SK-N-SH (cell line): ENCODE measurements around the gene LMAN1L. TPM values are rescaled to one million over a fixed set of nuclear protein-coding genes. Genes with fewer than 3 reads are reported as not detected.

Experiments used
- CTCF ChIA-PET: fragments of 300-600, 350-600 bp; formaldehyde crosslinking; extraction: SDS; loops from one replicate; lab custom pipeline; 2021; lab: Yijun Ruan, JAX
- POLR2A ChIA-PET: fragments of 350-600 bp; sonication (Branson Sonifier 250); formaldehyde crosslinking; extraction: SDS; loops from one replicate; lab custom pipeline; 2020; ENCODE audit warnings: antibody characterized with exemption, inconsistent platforms; lab: Yijun Ruan, JAX
- DNase-seq: peaks from one replicate; pipeline ENCODE4 v3.0.0; 2012
- H2AFZ ChIP-seq: fragments of 200-600 bp; sonication (generic); 2 replicates; pipeline ENCODE4 v1.8.1; 2016; ENCODE audit warnings: antibody characterized with exemption, mild to moderate bottlenecking, low read depth
- H3F3A ChIP-seq: fragments of 200-600 bp; sonication (generic); replicated peaks from 2 replicates; pipeline ENCODE3; 2016; ENCODE audit warnings: antibody characterized with exemption, mild to moderate bottlenecking; ENCODE audit not compliant: insufficient read depth
- H3K27ac ChIP-seq, 2 experiments: fragments of 200-500 bp in 1 of 2; fragments of 200-600 bp in 1 of 2; sonication (Bioruptor generic) in 1 of 2; sonication (generic), shearing (Covaris generic) in 1 of 2; 2 replicates each; pipeline versions ENCODE4 v1.5.1 to v1.6.1; 2014 to 2016; ENCODE audit warnings: low read depth in 2 of 2, inconsistent platforms in 1 of 2, low read length in 1 of 2, mild to moderate bottlenecking in 1 of 2, mixed read lengths in 1 of 2
- H3K27me3 ChIP-seq: fragments of 200-600 bp; sonication (generic), shearing (Covaris generic); 2 replicates; pipeline ENCODE4 v1.6.1; 2016; ENCODE audit warnings: mixed run types; ENCODE audit not compliant: insufficient read depth
- H3K36me3 ChIP-seq, 2 experiments: fragments of 200-500 bp in 1 of 2; fragments of 200-600 bp in 1 of 2; sonication (Bioruptor generic) in 1 of 2; sonication (generic) in 1 of 2; replicated peaks in 1 of 2; 2 replicates each; pipeline versions ENCODE3 to v1.5.1; 2014 to 2016; ENCODE audit warnings: low read length in 1 of 2, mild to moderate bottlenecking in 1 of 2; ENCODE audit not compliant: insufficient read depth in 2 of 2, control insufficient read depth in 1 of 2
- H3K4me1 ChIP-seq, 2 experiments: fragments of 200-500 bp in 1 of 2; fragments of 200-600 bp in 1 of 2; sonication (Bioruptor generic) in 1 of 2; sonication (generic), shearing (Covaris generic) in 1 of 2; 2 replicates each; pipeline versions ENCODE4 v1.5.1 to v1.6.1; 2014 to 2016; ENCODE audit warnings: low read depth in 1 of 2, low read length in 1 of 2, mixed run types in 1 of 2; ENCODE audit not compliant: insufficient read depth in 2 of 2, control insufficient read depth in 1 of 2
- H3K4me2 ChIP-seq: fragments of 200-600 bp; sonication (generic), shearing (Covaris generic); 2 replicates; pipeline ENCODE4 v1.6.1; 2017; ENCODE audit warnings: mixed run types
- H3K4me3 ChIP-seq, 2 experiments: fragments of 200-500 bp in 1 of 2; fragments of 200-600 bp in 1 of 2; sonication (Bioruptor generic) in 1 of 2; sonication (generic), shearing (Covaris generic) in 1 of 2; 2 replicates each; pipeline versions ENCODE4 v1.5.1 to v1.8.1; 2014 to 2016; ENCODE audit warnings: low read depth in 2 of 2, inconsistent platforms in 1 of 2, low read length in 1 of 2, mild to moderate bottlenecking in 1 of 2, mixed read lengths in 1 of 2, moderate library complexity in 1 of 2
- H3K79me2 ChIP-seq: fragments of 200-600 bp; sonication (generic); 2 replicates; pipeline ENCODE4 v1.8.1; 2017; ENCODE audit warnings: mild to moderate bottlenecking; ENCODE audit not compliant: insufficient read depth
- H3K9ac ChIP-seq: fragments of 200-600 bp; sonication (generic); 2 replicates; pipeline ENCODE4 v1.6.1; 2017; ENCODE audit warnings: mixed run types
- H3K9me2 ChIP-seq: fragments of 200-600 bp; sonication (generic); 2 replicates; pipeline ENCODE4 v1.6.1; 2017; ENCODE audit warnings: mixed run types
- H3K9me3 ChIP-seq: fragments of 200-600 bp; sonication (generic); 2 replicates; pipeline ENCODE4 v1.6.1; 2017; ENCODE audit warnings: mixed run types, mild to moderate bottlenecking, moderate library complexity
- H4K20me1 ChIP-seq: fragments of 200-600 bp; sonication (generic); 2 replicates; pipeline ENCODE4 v1.6.1; 2017; ENCODE audit warnings: mild to moderate bottlenecking, mixed run types; ENCODE audit not compliant: insufficient read depth
- CHD2 ChIP-seq: fragments of 150-350 bp; IDR thresholded peaks from 2 replicates; pipeline ENCODE4 v1.6.1; 2018; ENCODE audit warnings: low read length; ENCODE audit not compliant: partially characterized antibody
- CTCF ChIP-seq: fragments of 200-600 bp; sonication (generic); IDR thresholded peaks from 2 replicates; pipeline ENCODE4 v1.6.1; 2017; ENCODE audit warnings: antibody characterized with exemption, mild to moderate bottlenecking, moderate library complexity
- EP300 ChIP-seq, 2 experiments: IDR thresholded peaks; 2 replicates each; pipeline versions ENCODE4 v1.4.0 to v1.6.1; 2012; ENCODE audit warnings: borderline replicate concordance in 1 of 2, low read depth in 1 of 2, low read length in 1 of 2
- EZH2phosphoT487 ChIP-seq: fragments of 200-600 bp; sonication (generic); IDR thresholded peaks from 2 replicates; pipeline ENCODE4 v1.6.1; 2017; ENCODE audit warnings: low read depth, mixed run types, mild to moderate bottlenecking, antibody characterized with exemption, moderate library complexity, borderline replicate concordance
- FOXJ3 ChIP-seq: sonication (generic); formaldehyde crosslinking; IDR thresholded peaks from 2 replicates; pipeline ENCODE4 v1.5.1; 2020; ENCODE audit warnings: mild to moderate bottlenecking, missing genetic modification reagents
- IRF3 ChIP-seq: fragments of 150-350 bp; IDR thresholded peaks from 2 replicates; pipeline ENCODE4 v1.6.1; 2016; ENCODE audit warnings: mild to moderate bottlenecking, low read depth, low read length
- MAX ChIP-seq: IDR thresholded peaks from 2 replicates; pipeline ENCODE4 v1.4.0; 2012; ENCODE audit warnings: low read depth
- NFIC ChIP-seq: IDR thresholded peaks from 2 replicates; pipeline ENCODE4 v1.4.0; 2012; ENCODE audit warnings: borderline replicate concordance
- PBX3 ChIP-seq: IDR thresholded peaks from 2 replicates; pipeline ENCODE4; 2012
- RAD21 ChIP-seq: IDR thresholded peaks from 2 replicates; pipeline ENCODE4 v1.6.1; 2012; ENCODE audit warnings: mild to moderate bottlenecking, low read length
- RCOR1 ChIP-seq: fragments of 150-350 bp; IDR thresholded peaks from 2 replicates; pipeline ENCODE4 v1.6.1; 2017; ENCODE audit warnings: antibody characterized with exemption, low read length
- REST ChIP-seq: IDR thresholded peaks from 2 replicates; pipeline ENCODE4 v1.6.1; 2012; ENCODE audit warnings: mild to moderate bottlenecking, low read depth, low read length, moderate library complexity
- RXRA ChIP-seq: IDR thresholded peaks from 2 replicates; pipeline ENCODE4 v1.4.0; 2012; ENCODE audit warnings: low read depth, mild to moderate bottlenecking, borderline replicate concordance
- SMC3 ChIP-seq: IDR thresholded peaks from 2 replicates; pipeline ENCODE4 v1.6.1; 2012; ENCODE audit warnings: low read depth, low read length, improper control_type of control experiment
- TAF1 ChIP-seq: IDR thresholded peaks from 2 replicates; pipeline ENCODE4 v1.6.1; 2012; ENCODE audit warnings: low read depth, mild to moderate bottlenecking, low read length, moderate library complexity, borderline replicate concordance
- TEAD4 ChIP-seq: IDR thresholded peaks from 2 replicates; pipeline ENCODE4 v1.4.0; 2012; ENCODE audit warnings: mild to moderate bottlenecking, borderline replicate concordance; ENCODE audit not compliant: insufficient read depth
- USF2 ChIP-seq: fragments of 150-350 bp; IDR thresholded peaks from 2 replicates; pipeline ENCODE4 v1.6.1; 2017; ENCODE audit warnings: antibody characterized with exemption, low read length, low read depth, borderline replicate concordance
- WGBS: methylation state at CpG from one replicate; pipeline ENCODE4 v1.1.6; 2017; ENCODE audit warnings: low lambda C conversion rate; 5-methylcytosine and 5-hydroxymethylcytosine counted together
- polyA plus RNA-seq, 3 experiments: library from polyadenylated mRNA; depleted of rRNA; stranded (reverse); fragments of >200 nt; gene quantifications; 2 replicates each; pipeline ENCODE4 v1.2.3, GENCODE V29; 2012

Gene LMAN1L
- polyA plus RNA-seq, 1 of the 3 experiments (the other 2 are of a cell fraction): 0.02 TPM

GRCh38 chr15:74840851-74841775 lies 28.5 kb downstream of the LMAN1L start (continued):
- no peak for TF ChIP-seq TEAD4
- no peak for TF ChIP-seq TAF1

GRCh38 chr15:74841891-74842373 lies 29.3 kb downstream of the LMAN1L start:
- no peaks in the 10 kb centered on the region for H3K9me3 ChIP-seq
- no peak overlapping the region for H2AFZ ChIP-seq
- H3K27me3 ChIP-seq: no peaks in the 10 kb centered on the region
- H3K9me2 ChIP-seq: no peaks in the 10 kb centered on the region
- H3K9ac ChIP-seq: peak overlapping the region; percentile 86; the same call in 1 of the 2 replicates
- no peak for DNase-seq
- H3K4me3 ChIP-seq: peak overlapping the region; percentile 98
- peaks cover 0 to 23% of the 10 kb centered on the region in 2 experiments; a peak in 2 of 4 replicates for H3K4me1 ChIP-seq
- CTCF ChIA-PET: interaction anchor here (0.7 to 10.8 kb wide), 15 partner anchors 11 to 205 kb away, joined by 3 to 95 read pairs (median 5); partner anchors contain the start of genes CPLX3 and RPP25
- 86% methylated on average over 13 of the region's 14 CpGs for WGBS
- H3K4me2 ChIP-seq: peak overlapping the region; percentile 96
- no peaks in the 10 kb centered on the region for H4K20me1 ChIP-seq
- H3K79me2 ChIP-seq: no peaks in the 10 kb centered on the region
- POLR2A ChIA-PET: interaction anchor here (0.6 to 1.2 kb wide), 2 partner anchors 14 to 48 kb away, joined by 3 to 4 read pairs; partner anchors contain the start of gene MPI
- H3F3A ChIP-seq: no peaks in the 10 kb centered on the region
- H3K27ac ChIP-seq: peak overlapping the region in 1 of 2 experiments; percentile 28; a peak in 1 of 4 replicates
- H3K36me3 ChIP-seq: peaks cover 0 to 45% of the 10 kb centered on the region in 2 experiments
- no peak for TF ChIP-seq RAD21
- no peak for TF ChIP-seq FOXJ3
- TF ChIP-seq PBX3: no peak
- TF ChIP-seq CHD2: no peak
- no peak for TF ChIP-seq NFIC
- no peak for TF ChIP-seq CTCF
- no peak for TF ChIP-seq SMC3
- TF ChIP-seq REST: no peak
- no peak for TF ChIP-seq RXRA
- no peak for TF ChIP-seq EZH2phosphoT487
- TF ChIP-seq MAX: no peak
- no peak for TF ChIP-seq IRF3
- TF ChIP-seq RCOR1: no peak
- TF ChIP-seq USF2: no peak
- no peak for TF ChIP-seq EP300 (IDR thresholded peaks at IDR 0.05; ENCODE audit: borderline replicate concordance in 1 of 2, low read depth in 1 of 2, low read length in 1 of 2)
